Measurements from ENCODE around the gene SEMA5A.

DNA sequence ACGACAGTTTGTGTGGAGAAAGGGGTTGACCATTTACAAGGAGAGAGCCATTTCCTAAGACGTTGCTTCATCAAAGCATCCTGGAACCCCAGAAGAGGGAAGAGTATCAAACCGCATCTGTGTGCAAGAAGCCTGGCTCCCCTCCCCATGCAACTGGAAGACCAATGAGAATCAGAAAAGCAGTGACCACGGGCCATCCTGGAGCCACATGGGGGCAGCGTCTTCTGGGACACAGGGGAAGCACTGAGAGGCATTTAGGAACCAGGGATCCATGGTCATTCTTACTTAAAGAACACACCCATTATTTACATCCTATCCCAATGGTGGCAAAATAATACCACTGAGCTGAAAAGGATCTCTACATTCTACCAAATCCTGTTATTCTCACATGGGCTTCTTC, 29.3 kb downstream of the SEMA5A start:
- TF ChIP-seq POLR2A (IDR thresholded peaks at IDR 0.05), result no peak
- TF ChIP-seq, protein P1, sequence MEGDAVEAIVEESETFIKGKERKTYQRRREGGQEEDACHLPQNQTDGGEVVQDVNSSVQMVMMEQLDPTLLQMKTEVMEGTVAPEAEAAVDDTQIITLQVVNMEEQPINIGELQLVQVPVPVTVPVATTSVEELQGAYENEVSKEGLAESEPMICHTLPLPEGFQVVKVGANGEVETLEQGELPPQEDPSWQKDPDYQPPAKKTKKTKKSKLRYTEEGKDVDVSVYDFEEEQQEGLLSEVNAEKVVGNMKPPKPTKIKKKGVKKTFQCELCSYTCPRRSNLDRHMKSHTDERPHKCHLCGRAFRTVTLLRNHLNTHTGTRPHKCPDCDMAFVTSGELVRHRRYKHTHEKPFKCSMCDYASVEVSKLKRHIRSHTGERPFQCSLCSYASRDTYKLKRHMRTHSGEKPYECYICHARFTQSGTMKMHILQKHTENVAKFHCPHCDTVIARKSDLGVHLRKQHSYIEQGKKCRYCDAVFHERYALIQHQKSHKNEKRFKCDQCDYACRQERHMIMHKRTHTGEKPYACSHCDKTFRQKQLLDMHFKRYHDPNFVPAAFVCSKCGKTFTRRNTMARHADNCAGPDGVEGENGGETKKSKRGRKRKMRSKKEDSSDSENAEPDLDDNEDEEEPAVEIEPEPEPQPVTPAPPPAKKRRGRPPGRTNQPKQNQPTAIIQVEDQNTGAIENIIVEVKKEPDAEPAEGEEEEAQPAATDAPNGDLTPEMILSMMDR (IDR thresholded peaks at IDR 0.05), result no peak

All from breast epithelium (tissue), 3 donors.